T-helper 17 cell (primary cell): ENCODE results near the gene RTN4RL1. TPM values are rescaled to one million over a fixed set of nuclear protein-coding genes. Genes with fewer than 3 reads are reported as not detected.
A peak's percentile ranks its signal among the peaks of the same experiment; 100 is the strongest.
"Not testable (repeated sequence)": the region's sequence is repeated elsewhere in the genome, so short reads cannot be mapped to it uniquely, and the experiment has no call there.

Source experiments
- ATAC-seq: fragments of 150-1000 bp; cut with Tn5 transposase; 2 replicates; pipeline ENCODE4 v1.10.0; 2021; ENCODE audit warnings: mild to moderate bottlenecking, moderate library complexity
- DNase-seq, 3 donors: peaks; one replicate each; pipeline versions ENCODE4 v3.0.0 to v3.0.0-alpha.2; 2020 to 2021
- H3K9me3 ChIP-seq: one replicate; pipeline ENCODE4 v1.7.0; 2013; ENCODE audit warnings: low read length, mild to moderate bottlenecking; ENCODE audit not compliant: control insufficient read depth, poor library complexity, severe bottlenecking
- H3K27ac Mint-ChIP-seq: one replicate; pipeline ENCODE4 v1.8.0; 2022; ENCODE audit warnings: mild to moderate bottlenecking, moderate library complexity, mixed read lengths
- H3K27me3 Mint-ChIP-seq: one replicate; pipeline ENCODE4 v1.8.0; 2022; ENCODE audit warnings: mixed read lengths
- H3K36me3 Mint-ChIP-seq: one replicate; pipeline ENCODE4 v1.8.0; 2022; ENCODE audit warnings: low read depth, mixed read lengths
- H3K4me1 Mint-ChIP-seq: one replicate; pipeline ENCODE4 v1.8.0; 2022; ENCODE audit warnings: mild to moderate bottlenecking, mixed read lengths
- H3K4me3 Mint-ChIP-seq: one replicate; pipeline ENCODE4 v1.8.0; 2022; ENCODE audit warnings: mild to moderate bottlenecking, moderate library complexity, mixed read lengths
- total RNA-seq, 4 donors: library from RNA in 2 of 4; stranded (reverse) in 2 of 4; gene quantifications; one replicate each; pipeline ENCODE4 v1.2.3 and lab custom pipeline; 2022 to 2026

RTN4RL1 gene
- total RNA-seq, 2 donors from 2014 or later, result 0.21 to 0.90 TPM

- H3K9me3 ChIP-seq, result no peaks in the 10 kb centered on the region
- Mint-ChIP-seq H3K27me3 (no peaks in the 10 kb centered on the region), H3K4me1 (peaks cover 2% of the 10 kb centered on the region), H3K27ac (no peak overlapping the region), H3K36me3 (peaks cover 3% of the 10 kb centered on the region), H3K4me3 (no peak overlapping the region)
- ATAC-seq, result no peak
- DNase-seq, result no peak
These were observed 126.3 kb downstream of the RTN4RL1 start for GRCh38 chr17:1898872-1899271.

GRCh38 chr17:1898332-1898731 lies 126.8 kb downstream of the RTN4RL1 start:
- no peak for ATAC-seq
- Mint-ChIP-seq H3K36me3 (peaks cover 3% of the 10 kb centered on the region), H3K4me1 (peaks cover 2% of the 10 kb centered on the region), H3K27ac (no peak overlapping the region), H3K27me3 (no peaks in the 10 kb centered on the region), H3K4me3 (no peak overlapping the region)
- H3K9me3 ChIP-seq, result no peaks in the 10 kb centered on the region
- no peak for DNase-seq

DNA sequence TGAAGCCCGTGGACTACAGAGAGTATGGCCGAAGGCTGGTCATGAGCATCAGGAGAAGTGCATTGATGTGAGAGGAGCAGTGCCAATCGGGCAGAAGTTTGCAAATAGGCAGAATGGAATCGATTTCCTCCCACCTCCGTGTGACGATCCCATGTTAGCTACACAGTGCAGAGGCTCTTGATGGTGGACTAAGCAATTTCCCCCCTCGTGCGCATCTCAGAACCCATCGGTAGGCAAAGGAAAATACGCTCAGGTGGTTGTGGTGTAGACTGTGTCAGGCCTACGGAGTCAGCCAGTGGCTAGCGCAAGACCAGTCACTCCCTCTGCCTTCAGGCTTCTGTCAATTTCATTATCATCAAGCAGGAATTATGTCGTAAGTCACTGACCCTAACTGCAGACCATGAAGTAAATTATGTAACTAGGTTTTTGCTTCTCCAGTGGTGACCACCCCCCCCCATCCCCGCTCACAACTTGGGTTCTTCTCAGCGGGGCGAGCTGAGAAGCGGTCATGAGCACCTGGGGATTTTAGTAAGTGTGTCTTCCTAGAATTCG lies 128.0 kb downstream of the RTN4RL1 start:
- DNase-seq, result no peak
- no peaks in the 10 kb centered on the region for H3K27me3 Mint-ChIP-seq
- H3K27ac Mint-ChIP-seq, result no peak overlapping the region
- H3K4me1 Mint-ChIP-seq, result no peaks in the 10 kb centered on the region
- H3K4me3 Mint-ChIP-seq, result no peak overlapping the region
- peaks cover 3% of the 10 kb centered on the region for H3K36me3 Mint-ChIP-seq
- ATAC-seq, result no peak
- H3K9me3 ChIP-seq, result no peaks in the 10 kb centered on the region

DNA sequence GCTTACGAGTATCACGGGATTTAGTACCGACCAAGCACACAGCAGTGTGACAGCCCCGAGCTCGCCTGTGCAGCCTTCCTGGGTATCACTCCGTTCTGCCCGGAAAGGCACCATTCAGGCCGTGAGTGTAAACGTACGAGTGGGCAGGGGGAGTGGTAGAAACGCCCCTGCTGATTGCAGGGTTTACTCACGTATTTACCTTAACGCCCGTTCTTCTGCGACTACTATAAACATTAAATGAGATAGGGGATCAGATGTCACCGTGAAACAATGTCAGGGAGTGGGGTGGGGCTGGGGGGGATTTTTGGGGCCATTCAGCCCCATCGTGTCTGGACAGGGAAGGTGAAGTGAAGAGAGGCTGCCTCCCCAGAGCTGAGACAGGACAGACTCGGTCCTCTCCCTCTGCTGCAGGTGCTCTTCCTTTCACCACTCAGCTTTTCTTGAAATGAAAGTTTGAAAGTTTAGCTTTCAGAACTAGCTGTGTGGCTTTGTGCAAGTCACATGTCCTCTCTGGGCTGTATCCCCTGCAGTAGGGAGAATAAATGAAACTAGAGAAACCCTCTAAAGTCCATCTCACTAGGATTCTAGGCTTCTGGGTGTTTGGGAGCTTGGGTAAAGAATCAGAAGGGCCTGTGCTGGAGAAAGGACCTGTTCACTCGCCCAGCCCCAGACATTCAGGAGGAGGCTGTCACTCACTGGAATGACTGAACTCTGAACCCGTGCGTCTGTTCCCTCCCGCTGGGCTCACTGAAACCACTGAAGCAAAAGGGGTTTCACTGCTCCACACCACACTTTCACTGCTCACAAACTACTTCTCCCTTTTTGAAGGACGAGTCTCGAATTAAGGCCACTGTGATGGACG lies 128.7 kb downstream of the RTN4RL1 start:
- Mint-ChIP-seq H3K4me3 (no peak overlapping the region), H3K36me3 (peaks cover 3% of the 10 kb centered on the region), H3K4me1 (no peaks in the 10 kb centered on the region), H3K27ac (no peak overlapping the region), H3K27me3 (no peaks in the 10 kb centered on the region)
- no peak for ATAC-seq
- DNase-seq, result no peak
- no peaks in the 10 kb centered on the region for H3K9me3 ChIP-seq

DNA sequence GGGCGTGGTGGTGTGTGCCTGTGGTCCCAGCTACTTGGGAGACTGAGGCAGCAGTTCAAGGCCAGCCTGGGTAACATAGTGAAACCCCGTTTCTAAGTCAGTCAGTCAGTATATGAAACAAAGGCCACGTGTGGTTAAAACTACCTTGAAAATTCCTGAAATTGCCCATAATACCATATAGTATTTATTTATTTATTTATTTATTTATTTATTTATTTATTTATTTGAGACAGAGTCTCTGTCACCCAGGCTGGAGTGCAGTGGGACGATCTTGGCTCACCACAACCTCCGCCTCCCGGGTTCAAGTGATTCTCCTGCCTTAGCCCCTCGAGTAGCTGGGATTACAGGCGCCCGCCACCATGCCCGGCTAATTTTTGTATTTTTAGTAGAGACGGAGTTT lies 129.7 kb downstream of the RTN4RL1 start:
- H3K27ac Mint-ChIP-seq, H3K27me3 Mint-ChIP-seq, H3K36me3 Mint-ChIP-seq, DNase-seq, H3K4me3 Mint-ChIP-seq, ATAC-seq, H3K4me1 Mint-ChIP-seq, H3K9me3 ChIP-seq: not testable (repeated sequence)

- no peak overlapping the region for H3K27ac Mint-ChIP-seq
- H3K4me3 Mint-ChIP-seq, result no peak overlapping the region
- H3K4me1 Mint-ChIP-seq, result no peaks in the 10 kb centered on the region
- H3K27me3 Mint-ChIP-seq, result no peaks in the 10 kb centered on the region
- H3K9me3 ChIP-seq, result no peaks in the 10 kb centered on the region
- ATAC-seq (no peak), DNase-seq (no peak)
- H3K36me3 Mint-ChIP-seq, result peaks cover 5% of the 10 kb centered on the region
These were observed 130.3 kb downstream of the RTN4RL1 start for GRCh38 chr17:1894753-1895339.

DNA sequence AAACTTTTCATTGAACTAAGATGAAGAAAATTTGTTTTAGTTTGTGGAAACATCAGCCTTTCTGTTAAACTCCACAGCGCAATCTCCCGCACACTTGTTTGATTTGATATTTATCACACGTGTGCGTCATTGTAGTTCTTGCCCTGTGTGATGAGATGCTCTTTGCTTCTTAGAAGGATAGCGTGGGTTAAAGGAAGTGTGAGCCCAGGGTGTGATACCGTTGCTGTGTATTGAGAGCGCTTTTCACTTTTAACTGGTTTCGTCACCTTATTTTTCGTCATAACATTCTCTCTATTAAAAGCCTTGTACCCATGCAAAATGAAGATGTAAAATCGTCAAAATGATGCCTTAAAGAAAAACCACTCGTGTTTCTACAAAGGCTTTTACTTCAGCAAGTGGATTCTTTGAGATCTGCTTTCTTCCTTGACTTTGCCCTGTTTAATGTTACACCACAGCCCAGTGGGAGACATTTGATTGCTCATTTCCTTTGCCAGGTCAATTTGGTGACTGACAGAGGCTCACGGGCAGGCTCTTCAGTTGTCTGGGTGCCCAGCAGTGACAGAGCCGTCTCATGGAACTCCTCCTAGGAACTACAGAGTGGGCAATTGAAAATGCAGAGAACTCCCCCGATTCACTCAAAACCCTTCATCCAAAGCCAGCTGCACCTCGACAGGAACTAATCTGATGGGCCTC lies 134.2 kb downstream of the RTN4RL1 start:
- peak overlapping the region; percentile 73 for H3K27ac Mint-ChIP-seq
- H3K4me3 Mint-ChIP-seq, result peak overlapping the region; percentile 43
- no peaks in the 10 kb centered on the region for H3K27me3 Mint-ChIP-seq
- peak; percentile 73 for ATAC-seq
- H3K4me1 Mint-ChIP-seq, result no peaks in the 10 kb centered on the region
- no peaks in the 10 kb centered on the region for H3K9me3 ChIP-seq
- H3K36me3 Mint-ChIP-seq, result peaks cover 2% of the 10 kb centered on the region
- no peak for DNase-seq

GRCh38 chr17:1888741-1889140 lies 136.4 kb downstream of the RTN4RL1 start:
- H3K4me1 Mint-ChIP-seq, result peaks cover 3% of the 10 kb centered on the region
- no peaks in the 10 kb centered on the region for H3K27me3 Mint-ChIP-seq
- no peak for DNase-seq
- no peak for ATAC-seq
- no peaks in the 10 kb centered on the region for H3K9me3 ChIP-seq
- peaks cover 12% of the 10 kb centered on the region for H3K36me3 Mint-ChIP-seq
- no peak overlapping the region for H3K4me3 Mint-ChIP-seq
- H3K27ac Mint-ChIP-seq, result no peak overlapping the region

Other genes starting within 250 kb of the RTN4RL1 start
- gene SMYD4, start 195.4 kb downstream of the RTN4RL1 start, total RNA-seq, result 10 to 100 TPM; 16.0 to 16.8 TPM
- 10 to 100 TPM; 67.4 to 81.4 TPM for gene RPA1, start 195.3 kb downstream of the RTN4RL1 start, total RNA-seq
- gene DPH1, start 4.8 kb upstream of the RTN4RL1 start, total RNA-seq, result 10 to 100 TPM; 85.1 to 92.6 TPM
- gene OVCA2, start 16.7 kb upstream of the RTN4RL1 start, total RNA-seq, result 10 to 100 TPM; 28.4 to 35.2 TPM
- gene HIC1, start 29.8 kb upstream of the RTN4RL1 start, total RNA-seq, result 1 to 10 TPM; 4.6 to 8.1 TPM